ENCODE results near the gene WDR46. TPM values are rescaled to one million over a fixed set of nuclear protein-coding genes. Genes with fewer than 3 reads are reported as not detected.

Gene WDR46
- total and polyA plus RNA-seq, 2 of the 8 experiments (the other 6 are each of a cell fraction or from before 2014, with no cell fraction given): 69.7 to 91.0 TPM

GRCh38 chr6:33248932-33249731 lies 39.9 kb downstream of the WDR46 start (continued):
- TF ChIP-seq KDM5A (IDR thresholded peaks at IDR 0.05; ENCODE audit: low read length) (no peak), SIX5 (IDR thresholded peaks at IDR 0.05; ENCODE audit: low read depth, low read length) (no peak), ASH2L (IDR thresholded peaks at IDR 0.05; ENCODE audit: low read length) (peak; percentile 40), PHF8 (conservative IDR thresholded peaks at IDR 0.05; ENCODE audit: low read depth, low read length) (peak; percentile 50), BACH1 (IDR thresholded peaks at IDR 0.05; ENCODE audit: low read length) (0 out of 2 replicates have a peak, but pooled peaks have one; percentile 16), RAD21 (IDR thresholded peaks at IDR 0.05 in 1 of 2, conservative IDR thresholded peaks at IDR 0.05 in 1 of 2; ENCODE audit: low read depth in 2 of 2, low read length in 2 of 2) (peak; percentile 6 to 22; a peak in 1 of 4 replicates), POLR2A (IDR thresholded peaks at IDR 0.05; ENCODE audit: control extremely low read depth in 1 of 2, low read depth in 2 of 2, low read length in 2 of 2) (peak in 1 of 2 experiments; percentile 70; a peak in 2 of 3 replicates), NRF1 (IDR thresholded peaks at IDR 0.05; ENCODE audit: low read depth, low read length) (0 out of 2 replicates have a peak, but pooled peaks have one; percentile 9), MAFK (IDR thresholded peaks at IDR 0.05; ENCODE audit: low read depth, low read length) (peak; percentile 7; the same call in 1 of the 2 replicates), KDM4A (IDR thresholded peaks at IDR 0.05; ENCODE audit: low read depth, low read length, severe bottlenecking) (peak; percentile 77), CREB1 (IDR thresholded peaks at IDR 0.05) (peak; percentile 57; the same call in 1 of the 2 replicates), TBP (IDR thresholded peaks at IDR 0.05; ENCODE audit: low read depth, low read length) (peak; percentile 49), RFX5 (IDR thresholded peaks at IDR 0.05; ENCODE audit: borderline replicate concordance, low read depth, low read length) (peak; percentile 46; the same call in 1 of the 2 replicates), ATF3 (IDR thresholded peaks at IDR 0.05; ENCODE audit: insufficient read depth, low read depth, low read length) (no peak)
